B cell (primary cell): Measurements from ENCODE around the gene RAD51AP2. TPM values are rescaled to one million over a fixed set of nuclear protein-coding genes. Genes with fewer than 3 reads are reported as not detected.

Source experiments
- ATAC-seq: fragments of 200-7000 bp; cut with Tn5 transposase; one replicate; pipeline ENCODE4 v1.10.0; 2021; ENCODE audit warnings: low read depth, mild to moderate bottlenecking, moderate number of reproducible peaks, moderate library complexity
- CTCF ChIA-PET: fragments of 350-600 bp; sonication (Branson Sonifier 250); formaldehyde crosslinking; loops from one replicate; lab custom pipeline; 2021; ENCODE audit warnings: antibody characterized with exemption, inconsistent platforms; lab: Charles Lee
- POLR2A ChIA-PET: fragments of 350-600 bp; sonication (Branson Sonifier 250); formaldehyde crosslinking; loops from one replicate; lab custom pipeline; 2021; ENCODE audit warnings: antibody characterized with exemption; lab: Charles Lee
- DNase-seq: peaks from one replicate; pipeline ENCODE4 v3.0.0; 2013
- H2AFZ ChIP-seq: 2 replicates; pipeline ENCODE4 v1.6.1; 2012; ENCODE audit warnings: mild to moderate bottlenecking, low read depth, low read length; ENCODE audit not compliant: insufficient read depth, poor library complexity, severe bottlenecking
- H3K27ac ChIP-seq, 2 donors: 1 replicate in 1 of 2; 2 replicates in 1 of 2; pipeline ENCODE4 v1.5.1; 2012 to 2013; ENCODE audit warnings: low read length in 2 of 2, mild to moderate bottlenecking in 2 of 2, moderate library complexity in 1 of 2
- H3K27me3 ChIP-seq, 4 experiments: fragments of 200-600 bp in 1 of 4; sonication (generic) in 1 of 4; replicated peaks in 1 of 4; 1 replicate in 2 of 4; 2 replicates in 2 of 4; pipeline versions ENCODE4 v1.6.1 to v1.7.0; 2013 to 2016; ENCODE audit warnings: low read length in 3 of 4, mild to moderate bottlenecking in 2 of 4, mixed read lengths in 1 of 4, moderate library complexity in 1 of 4; ENCODE audit not compliant: insufficient read depth in 4 of 4, control insufficient read depth in 3 of 4; ENCODE audit errors: control extremely low read depth in 1 of 4
- H3K36me3 ChIP-seq, 2 experiments: replicated peaks in 1 of 2; 1 replicate in 1 of 2; 2 replicates in 1 of 2; pipeline versions ENCODE4 v1.6.1 to v1.7.1; 2013; ENCODE audit warnings: low read length in 1 of 2; ENCODE audit not compliant: insufficient read depth in 2 of 2, control insufficient read depth in 1 of 2; ENCODE audit errors: control extremely low read depth in 1 of 2, extremely low read depth in 1 of 2
- H3K4me1 ChIP-seq, 2 donors: fragments of 200-600 bp in 1 of 2; sonication (generic) in 1 of 2; 1 replicate in 1 of 2; 2 replicates in 1 of 2; pipeline versions ENCODE4 v1.5.1 to v1.6.1; 2013 to 2017; ENCODE audit warnings: low read length in 2 of 2; ENCODE audit not compliant: control insufficient read depth in 2 of 2, insufficient read depth in 2 of 2
- H3K4me2 ChIP-seq: replicated peaks from 2 replicates; pipeline ENCODE3; 2012; ENCODE audit warnings: mild to moderate bottlenecking, low read depth, low read length; ENCODE audit not compliant: poor library complexity, severe bottlenecking
- H3K4me3 ChIP-seq, 5 experiments: fragments of 200-600 bp in 1 of 5; sonication (generic) in 1 of 5; 1 replicate in 3 of 5; 2 replicates in 2 of 5; pipeline versions ENCODE4 v1.5.1 to v1.7.0; 2011 to 2016; ENCODE audit warnings: low read length in 4 of 5, mild to moderate bottlenecking in 4 of 5, low read depth in 2 of 5, control low read depth in 1 of 5, moderate library complexity in 1 of 5; ENCODE audit not compliant: insufficient read depth in 1 of 5; ENCODE audit errors: control extremely low read depth in 1 of 5, extremely low read depth in 1 of 5
- H3K79me2 ChIP-seq: fragments of 200-600 bp; sonication (generic); one replicate; pipeline ENCODE4 v1.6.0; 2016; ENCODE audit warnings: low read length; ENCODE audit not compliant: control insufficient read depth, insufficient read depth
- H3K9ac ChIP-seq: fragments of 200-600 bp; sonication (generic); 2 replicates; pipeline ENCODE4 v1.6.1; 2017; ENCODE audit warnings: mild to moderate bottlenecking, low read length, moderate library complexity
- H3K9me3 ChIP-seq, 3 donors: one replicate each; pipeline versions ENCODE4 v1.6.1 to v1.7.1; 2013; ENCODE audit warnings: low read length in 2 of 3; ENCODE audit not compliant: control insufficient read depth in 2 of 3, insufficient read depth in 1 of 3; ENCODE audit errors: control extremely low read depth in 1 of 3
- H4K20me1 ChIP-seq: 2 replicates; pipeline ENCODE4 v1.6.0; 2012; ENCODE audit warnings: mild to moderate bottlenecking, low read length; ENCODE audit not compliant: insufficient read depth, control insufficient read depth, poor library complexity, severe bottlenecking
- H3K27ac Mint-ChIP-seq: one replicate; pipeline ENCODE4 v1.8.0; 2021; ENCODE audit warnings: mixed read lengths
- H3K27me3 Mint-ChIP-seq: one replicate; pipeline ENCODE4 v1.8.0; 2021; ENCODE audit warnings: mixed read lengths
- H3K4me1 Mint-ChIP-seq: one replicate; pipeline ENCODE4 v1.8.0; 2021; ENCODE audit warnings: mixed read lengths
- H3K4me3 Mint-ChIP-seq: one replicate; pipeline ENCODE4 v1.8.0; 2021; ENCODE audit warnings: mixed read lengths
- H3K9me3 Mint-ChIP-seq: one replicate; pipeline ENCODE4 v1.8.0; 2022; ENCODE audit warnings: mixed read lengths; ENCODE audit not compliant: insufficient read depth
- EZH2 ChIP-seq: IDR thresholded peaks from 2 replicates; pipeline ENCODE4 v1.6.1; 2012; ENCODE audit warnings: borderline replicate concordance, low read depth, mild to moderate bottlenecking, moderate library complexity, low read length; ENCODE audit not compliant: insufficient read depth, poor library complexity, severe bottlenecking
- WGBS: methylation state at CpG from one replicate; pipeline ENCODE4 v1.1.5; 2013; ENCODE audit warnings: missing lambda C conversion rate; ENCODE audit not compliant: insufficient coverage; 5-methylcytosine and 5-hydroxymethylcytosine counted together
- intact Hi-C: fragments of 100-400 bp; cut with micrococcal nuclease; formaldehyde crosslinking; loops from one replicate; pipeline ENCODE4 v1.10.0; 2022
- polyA plus RNA-seq: library from polyadenylated mRNA; depleted of rRNA; stranded (reverse); fragments of >200 nt; gene quantifications from 2 replicates; pipeline ENCODE4 v1.2.3, GENCODE V29; 2012
- total RNA-seq, 2 donors: library from RNA; stranded (reverse); fragments of 120-200 nt in 1 of 2; gene quantifications; 1 replicate in 1 of 2; 2 replicates in 1 of 2; pipeline versions ENCODE4 v1.2.3 to v1.2.4, GENCODE V29; 2013 to 2022
- TF ChIP-seq, protein P1 (sequence below): fragments of 200-600 bp; IDR thresholded peaks from one replicate; pipeline ENCODE4 v1.8.0; 2022; ENCODE audit warnings: antibody characterized with exemption, mild to moderate bottlenecking

The RAD51AP2 gene
- total and polyA plus RNA-seq, 2 donors (not counting 1 experiment from before 2014, with no cell fraction given) = not detected

- Mint-ChIP-seq H3K27ac (no peak overlapping the region), H3K9me3 (no peaks in the 10 kb centered on the region), H3K27me3 (peaks cover 19% of the 10 kb centered on the region), H3K4me1 (peaks cover 20% of the 10 kb centered on the region), H3K4me3 (no peak overlapping the region)
- H3K4me1 ChIP-seq = peaks cover 11 to 12% of the 10 kb centered on the region in 2 donors
- H3K9ac ChIP-seq = no peak overlapping the region
- DNase-seq = no peak
- H3K27me3 ChIP-seq = peaks cover 0 to 19% (median 4%) of the 10 kb centered on the region in 4 experiments
- intact Hi-C loops = no loop called here
- H4K20me1 ChIP-seq = no peaks in the 10 kb centered on the region
- no peaks in the 10 kb centered on the region for H3K79me2 ChIP-seq
- no peak overlapping the region for H3K4me2 ChIP-seq
- CTCF ChIA-PET = no interaction called here
- ATAC-seq = no peak
- no peak overlapping the region for H3K4me3 ChIP-seq
- no peak overlapping the region for H3K27ac ChIP-seq
- H3K36me3 ChIP-seq = no peaks in the 10 kb centered on the region
- no peak overlapping the region for H2AFZ ChIP-seq
- TF ChIP-seq EZH2 = no peak
- TF ChIP-seq, protein P1, sequence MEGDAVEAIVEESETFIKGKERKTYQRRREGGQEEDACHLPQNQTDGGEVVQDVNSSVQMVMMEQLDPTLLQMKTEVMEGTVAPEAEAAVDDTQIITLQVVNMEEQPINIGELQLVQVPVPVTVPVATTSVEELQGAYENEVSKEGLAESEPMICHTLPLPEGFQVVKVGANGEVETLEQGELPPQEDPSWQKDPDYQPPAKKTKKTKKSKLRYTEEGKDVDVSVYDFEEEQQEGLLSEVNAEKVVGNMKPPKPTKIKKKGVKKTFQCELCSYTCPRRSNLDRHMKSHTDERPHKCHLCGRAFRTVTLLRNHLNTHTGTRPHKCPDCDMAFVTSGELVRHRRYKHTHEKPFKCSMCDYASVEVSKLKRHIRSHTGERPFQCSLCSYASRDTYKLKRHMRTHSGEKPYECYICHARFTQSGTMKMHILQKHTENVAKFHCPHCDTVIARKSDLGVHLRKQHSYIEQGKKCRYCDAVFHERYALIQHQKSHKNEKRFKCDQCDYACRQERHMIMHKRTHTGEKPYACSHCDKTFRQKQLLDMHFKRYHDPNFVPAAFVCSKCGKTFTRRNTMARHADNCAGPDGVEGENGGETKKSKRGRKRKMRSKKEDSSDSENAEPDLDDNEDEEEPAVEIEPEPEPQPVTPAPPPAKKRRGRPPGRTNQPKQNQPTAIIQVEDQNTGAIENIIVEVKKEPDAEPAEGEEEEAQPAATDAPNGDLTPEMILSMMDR = no peak
- POLR2A ChIA-PET = no interaction called here
- H3K9me3 ChIP-seq = peaks cover 0 to 3% (median 3%) of the 10 kb centered on the region in 3 donors
Measured at GRCh38 chr2:17515652-17516051, 2.6 kb downstream of the RAD51AP2 start.

- Histone ChIP-seq H3K4me2 (no peak overlapping the region), H3K36me3 (no peaks in the 10 kb centered on the region), H3K9ac (no peak overlapping the region), H3K4me1 (no peaks in the 10 kb centered on the region), H4K20me1 (no peaks in the 10 kb centered on the region), H2AFZ (no peak overlapping the region), H3K4me3 (no peak overlapping the region), H3K27me3 (peaks cover 0 to 8% (median 0%) of the 10 kb centered on the region in 4 experiments), H3K27ac (no peak overlapping the region), H3K9me3 (no peaks in the 10 kb centered on the region), H3K79me2 (no peaks in the 10 kb centered on the region)
- no peak for DNase-seq
- ATAC-seq = no peak
- ChIA-PET CTCF (no interaction called here), POLR2A (no interaction called here)
- no peak overlapping the region for H3K27ac Mint-ChIP-seq
- H3K27me3 Mint-ChIP-seq = peaks cover 39% of the 10 kb centered on the region
- intact Hi-C loops = no loop called here
- no peak overlapping the region for H3K4me3 Mint-ChIP-seq
- TF ChIP-seq, protein P1 = no peak
- no peak for TF ChIP-seq EZH2
- no peaks in the 10 kb centered on the region for H3K4me1 Mint-ChIP-seq
- no peaks in the 10 kb centered on the region for H3K9me3 Mint-ChIP-seq
- WGBS = no CpG with 5 or more reads among the region's 2 CpGs
Measured at GRCh38 chr2:17506736-17507616, 11.3 kb downstream of the RAD51AP2 start.
